OCI-LY3 (cell line): ENCODE measurements around the gene ARHGAP4.

ENCODE experiments used
- CTCF ChIP-seq: fragments of 200-600, 300-600 bp; sonication (generic); IDR thresholded peaks from 2 replicates; pipeline ENCODE4 v1.5.1; 2014; ENCODE audit warnings: antibody characterized with exemption, low read length, low read depth
- EZH2phosphoT487 ChIP-seq: fragments of 200-600 bp; shearing (Covaris generic); IDR thresholded peaks from 2 replicates; pipeline ENCODE4 v1.6.1; 2018; ENCODE audit warnings: antibody characterized with exemption, mixed run types, low read depth

GRCh38 chrX:153934762-153935325 lies 8.8 kb upstream of the ARHGAP4 start, which contains the start of gene NAA10:
- TF ChIP-seq CTCF (no peak), EZH2phosphoT487 (no peak)
